ENCODE measurements around the gene ATP9A. TPM values are rescaled to one million over a fixed set of nuclear protein-coding genes. Genes with fewer than 3 reads are reported as not detected.
"Not testable (repeated sequence)": the region's sequence is repeated elsewhere in the genome, so short reads cannot be mapped to it uniquely, and the experiment has no call there.

Gene ATP9A
- total RNA-seq, 1 donor from 2014 or later, result 19.3 TPM

GRCh38 chr20:51696304-51697071 lies 71.7 kb downstream of the ATP9A start:
- peak; percentile 92 for DNase-seq (ENCODE audit: low spot score)

GRCh38 chr20:51695574-51696303 lies 72.5 kb downstream of the ATP9A start:
- DNase-seq (ENCODE audit: low spot score), result peak; percentile 58

GRCh38 chr20:51692806-51693400 lies 75.3 kb downstream of the ATP9A start:
- DNase-seq (ENCODE audit: low spot score), result no peak

GRCh38 chr20:51691703-51692102 lies 76.5 kb downstream of the ATP9A start:
- DNase-seq (ENCODE audit: low spot score), result no peak

GRCh38 chr20:51688600-51689244 lies 79.5 kb downstream of the ATP9A start:
- DNase-seq (ENCODE audit: low spot score), result no peak

GRCh38 chr20:51687630-51688029 lies 80.6 kb downstream of the ATP9A start:
- DNase-seq (ENCODE audit: low spot score), result no peak

- DNase-seq (ENCODE audit: low spot score), result no peak
These were observed 81.1 kb downstream of the ATP9A start for GRCh38 chr20:51687108-51687507.

- DNase-seq (ENCODE audit: low spot score), result not testable (repeated sequence)
These were observed 82.7 kb downstream of the ATP9A start for GRCh38 chr20:51685494-51685893.

- DNase-seq (ENCODE audit: low spot score), result no peak
These were observed 88.0 kb downstream of the ATP9A start for GRCh38 chr20:51680067-51680749.

GRCh38 chr20:51679254-51679921 lies 88.8 kb downstream of the ATP9A start:
- DNase-seq (ENCODE audit: low spot score), result no peak

GRCh38 chr20:51678026-51678697 lies 90.0 kb downstream of the ATP9A start:
- no peak for DNase-seq (ENCODE audit: low spot score)

- no peak for DNase-seq (ENCODE audit: low spot score)
These were observed 99.2 kb downstream of the ATP9A start for GRCh38 chr20:51668947-51669346.

- no peak for DNase-seq (ENCODE audit: low spot score)
These were observed 99.7 kb downstream of the ATP9A start for GRCh38 chr20:51668515-51668914.

GRCh38 chr20:51667491-51667890 lies 100.7 kb downstream of the ATP9A start:
- DNase-seq (ENCODE audit: low spot score), result no peak

- no peak for DNase-seq (ENCODE audit: low spot score)
These were observed 101.2 kb downstream of the ATP9A start for GRCh38 chr20:51667002-51667408.

GRCh38 chr20:51666126-51666525 lies 102.1 kb downstream of the ATP9A start:
- no peak for DNase-seq (ENCODE audit: low spot score)

GRCh38 chr20:51665543-51666118 lies 102.6 kb downstream of the ATP9A start:
- no peak for DNase-seq (ENCODE audit: low spot score)

GRCh38 chr20:51661609-51662178 lies 106.5 kb downstream of the ATP9A start:
- no peak for DNase-seq (ENCODE audit: low spot score)

Data from umbilical cord (tissue), 2 donors.